ENCODE measurements around the gene KASH5. TPM values are rescaled to one million over a fixed set of nuclear protein-coding genes. Genes with fewer than 3 reads are reported as not detected.
A peak's percentile ranks its signal among the peaks of the same experiment; 100 is the strongest.

KASH5 gene
- total RNA-seq, 2 experiments from 2014 or later, result 12.0 to 16.3 TPM

DNA sequence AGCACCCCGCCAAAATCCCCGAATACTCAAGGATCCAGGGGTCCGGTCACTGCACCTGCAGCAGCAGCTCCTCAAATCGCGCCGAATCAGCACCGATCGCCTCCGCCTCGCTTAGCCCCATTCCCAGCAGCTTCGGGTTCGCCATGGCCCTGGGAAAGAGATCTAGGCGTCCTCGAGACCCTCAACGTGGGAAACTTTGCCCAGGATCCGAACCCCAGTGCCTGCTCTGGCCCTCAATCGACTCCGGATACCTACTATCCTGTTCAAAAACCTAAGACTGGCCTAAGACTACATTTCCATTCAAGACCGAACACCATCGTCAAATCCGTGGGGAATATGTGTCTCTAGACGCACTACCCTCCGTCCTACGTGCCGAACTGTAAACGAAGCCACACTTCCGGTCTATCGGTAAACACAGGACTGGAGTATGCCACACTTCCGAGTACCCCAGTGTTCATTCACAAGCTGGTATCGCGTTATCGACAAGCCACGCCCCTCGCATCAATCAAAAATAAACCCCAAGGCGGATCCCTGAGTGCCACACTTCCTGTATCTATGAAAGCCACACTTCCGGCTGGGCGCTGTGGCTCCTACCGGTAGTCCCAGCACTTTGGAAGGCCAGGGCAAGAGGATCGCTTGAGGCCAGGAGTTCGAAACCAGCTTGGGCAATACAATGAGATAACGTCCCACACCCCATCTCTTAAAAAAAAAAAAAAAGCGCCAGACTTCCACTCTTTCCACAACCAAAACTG, 63.6 kb downstream of the KASH5 start, which contains the start of gene PIH1D1:
Gene PIH1D1, minus strand, starts transcription at position 385 of the 752 bp plus-strand sequence. Its CDS starts 240 bp downstream, at position 145.
- DNase-seq (ENCODE audit: low spot score), result peak; percentile 100
- Histone ChIP-seq H3K9me3 (ENCODE audit: low read length) (no peaks in the 10 kb centered on the region), H3K79me2 (ENCODE audit: insufficient read depth, low read depth, low read length) (peaks cover 44% of the 10 kb centered on the region), H4K20me1 (ENCODE audit: insufficient read depth, low read length) (no peaks in the 10 kb centered on the region), H3K36me3 (ENCODE audit: insufficient read depth, low read length) (peaks cover 49% of the 10 kb centered on the region), H3K4me3 (ENCODE audit: low read depth, low read length, poor library complexity, severe bottlenecking) (peak within 1 kb of the TSS; percentile 93), H3K4me2 (ENCODE audit: low read length) (peak within 1 kb of the TSS; percentile 88), H2AFZ (ENCODE audit: low read length) (peak within 1 kb of the TSS; percentile 39; the same call in 1 of the 2 replicates), H3K4me1 (ENCODE audit: insufficient read depth, low read length, poor library complexity, severe bottlenecking) (peaks cover 31% of the 10 kb centered on the region), H3K27ac (ENCODE audit: low read depth, low read length, poor library complexity, severe bottlenecking) (peak within 1 kb of the TSS; percentile 92), H3K9me2 (ENCODE audit: insufficient read depth, low read length) (no peaks in the 10 kb centered on the region)
- TF ChIP-seq EZH2phosphoT487 (IDR thresholded peaks at IDR 0.05; ENCODE audit: borderline replicate concordance, low read depth, low read length) (no peak), CTCF (conservative IDR thresholded peaks at IDR 0.05; ENCODE audit: low read length) (no peak)
- intact Hi-C loops (cut with micrococcal nuclease; ENCODE audit: unreplicated experiment), result loop anchor here (5.0 kb wide), 1 partner anchor 36 kb away; the partner anchor contains the start of gene RPL13A
- TSS peak; percentile 82 for BruUV-seq (replicated peaks)
- ChIA-PET POLR2A (interaction anchor here (0.6 to 1.5 kb wide), 5 partner anchors 8 to 358 kb away, joined by 3 to 4 read pairs (median 3); partner anchors contain the start of gene RPL13A), CTCF (ENCODE audit: unreplicated experiment) (interaction anchor here (0.6 kb wide), 1 partner anchor 47 kb away, joined by 5 read pairs; no protein-coding TSS in a partner anchor)

DNA sequence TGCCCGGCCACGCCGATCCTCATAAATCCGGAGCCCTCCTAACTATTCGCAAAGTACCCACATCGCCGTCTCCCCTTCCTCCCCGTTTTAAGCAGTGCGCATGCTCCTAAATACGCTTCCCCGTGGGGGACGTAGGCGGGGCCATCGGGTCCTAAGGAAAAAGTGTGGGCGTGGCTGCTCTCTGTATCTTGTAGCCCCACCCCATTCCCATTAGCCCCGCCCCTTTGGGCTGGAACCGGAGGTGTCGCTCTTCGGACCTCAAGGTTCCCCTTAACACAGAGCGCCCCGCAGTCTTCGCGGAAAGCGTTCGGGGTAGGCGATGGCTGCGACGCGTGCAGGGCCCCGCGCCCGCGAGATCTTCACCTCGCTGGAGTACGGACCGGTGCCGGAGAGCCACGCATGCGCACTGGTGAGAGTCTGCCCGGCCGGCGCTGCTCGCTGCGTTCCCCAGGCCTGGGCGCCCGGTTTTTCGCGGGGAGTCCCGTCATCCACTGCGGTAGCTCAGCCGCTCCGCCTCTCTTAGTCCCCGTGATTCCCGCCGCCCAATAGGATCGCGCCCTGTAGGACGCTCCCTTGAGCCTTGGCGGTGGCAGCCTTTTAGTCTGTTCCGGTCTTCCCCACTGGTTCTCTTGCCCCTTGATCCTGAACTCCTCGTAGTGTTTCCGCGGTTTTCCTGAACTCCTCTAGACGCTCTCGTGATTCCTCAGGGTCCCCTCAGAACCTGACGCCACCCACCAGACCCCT, 65.1 kb downstream of the KASH5 start, which contains the start of gene ALDH16A1:
Gene ALDH16A1, plus strand, starts transcription at position 213 of the 744 bp plus-strand sequence. Its CDS starts 107 bp downstream, at position 320.
- TF ChIP-seq EZH2phosphoT487 (IDR thresholded peaks at IDR 0.05; ENCODE audit: borderline replicate concordance, low read depth, low read length), result no peak
- no peak for TF ChIP-seq CTCF (conservative IDR thresholded peaks at IDR 0.05; ENCODE audit: low read length)
- CTCF ChIA-PET (ENCODE audit: unreplicated experiment), result interaction anchor here (0.6 to 1.1 kb wide), 2 partner anchors 20 to 122 kb away, joined by 3 read pairs; no protein-coding TSS in a partner anchor
- Histone ChIP-seq H3K79me2 (ENCODE audit: insufficient read depth, low read depth, low read length) (peaks cover 44% of the 10 kb centered on the region), H3K4me3 (ENCODE audit: low read depth, low read length, poor library complexity, severe bottlenecking) (peak within 1 kb of the TSS; percentile 93), H2AFZ (ENCODE audit: low read length) (peak within 1 kb of the TSS; percentile 23; the same call in 1 of the 2 replicates), H4K20me1 (ENCODE audit: insufficient read depth, low read length) (no peaks in the 10 kb centered on the region), H3K36me3 (ENCODE audit: insufficient read depth, low read length) (peaks cover 37% of the 10 kb centered on the region), H3K9me2 (ENCODE audit: insufficient read depth, low read length) (no peaks in the 10 kb centered on the region), H3K4me1 (ENCODE audit: insufficient read depth, low read length, poor library complexity, severe bottlenecking) (peaks cover 28% of the 10 kb centered on the region), H3K9me3 (ENCODE audit: low read length) (no peaks in the 10 kb centered on the region), H3K4me2 (ENCODE audit: low read length) (peak within 1 kb of the TSS; percentile 94), H3K27ac (ENCODE audit: low read depth, low read length, poor library complexity, severe bottlenecking) (peak within 1 kb of the TSS; percentile 92)
- intact Hi-C loops (cut with micrococcal nuclease; ENCODE audit: unreplicated experiment), result loop anchor here (5.0 kb wide), 1 partner anchor 34 kb away; the partner anchor contains the start of gene RPL13A
- no TSS peak for BruUV-seq (replicated peaks)
- POLR2A ChIA-PET, result interaction anchor here (0.6 kb wide), 4 partner anchors 9 to 872 kb away, joined by 3 to 7 read pairs (median 4); no protein-coding TSS in a partner anchor
- peak; percentile 98 for DNase-seq (ENCODE audit: low spot score)

Data from OCI-LY7 (cell line).